ENCODE measurements around the gene EXOC5.

DNA sequence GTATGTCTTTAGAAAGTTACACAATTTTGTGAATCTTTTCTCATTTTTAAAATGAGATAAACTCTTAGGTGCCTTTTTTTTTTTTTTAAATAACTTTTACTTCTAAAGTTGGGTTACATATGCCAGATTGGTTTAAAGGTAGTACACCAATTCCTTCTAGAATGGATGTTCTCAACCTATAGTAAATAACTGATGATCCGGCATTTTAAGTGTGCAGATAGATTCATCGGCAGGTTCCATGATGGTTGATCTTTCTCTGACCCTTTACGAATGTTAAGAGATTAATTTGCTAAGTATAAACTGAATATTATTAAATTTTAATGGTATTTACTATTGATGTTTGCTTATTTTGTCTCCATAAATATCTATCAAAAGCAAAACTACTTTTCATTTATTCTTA, 8.4 kb upstream of the EXOC5 start:
- TF ChIP-seq BHLHE40 (IDR thresholded peaks at IDR 0.05; ENCODE audit: borderline replicate concordance) (no peak), FOXA1 (IDR thresholded peaks at IDR 0.05) (no peak), NFRKB (IDR thresholded peaks at IDR 0.05) (no peak), SP1 (IDR thresholded peaks at IDR 0.05) (no peak), ZNF384 (IDR thresholded peaks at IDR 0.05) (no peak), TARDBP (IDR thresholded peaks at IDR 0.05) (no peak), HDGF (IDR thresholded peaks at IDR 0.05; ENCODE audit: borderline replicate concordance) (no peak)
